IMR-90 (cell line): ENCODE data around the gene NFATC1. TPM values are rescaled to one million over a fixed set of nuclear protein-coding genes. Genes with fewer than 3 reads are reported as not detected.

Experiments
- ATAC-seq: fragments of 200-7000 bp; cut with Tn5 transposase; 2 replicates; pipeline ENCODE4 v1.9.1; 2020; ENCODE audit warnings: low read depth, mild to moderate bottlenecking, moderate library complexity
- BruUV-seq: library from RNA; stranded (reverse); fragments of 400-500 nt; replicated peaks from 2 replicates; lab custom pipeline; 2021; lab: Mats Ljungman, UMichigan
- CTCF ChIA-PET: fragments of 300-600 bp; formaldehyde crosslinking; extraction: SDS; loops from one replicate; lab custom pipeline; 2021; ENCODE audit warnings: antibody characterized with exemption; lab: Yijun Ruan, JAX
- POLR2A ChIA-PET: fragments of 300-600 bp; sonication (Branson Sonifier 250); formaldehyde crosslinking; loops from one replicate; lab custom pipeline; 2022; ENCODE audit warnings: antibody characterized with exemption; ENCODE audit not compliant: unreplicated experiment; lab: Charles Lee
- DNase-seq: peaks from one replicate; pipeline ENCODE4 v3.0.0; 2013
- H2AFZ ChIP-seq: replicated peaks from 2 replicates; pipeline ENCODE3; 2013; ENCODE audit warnings: low read length, mild to moderate bottlenecking; ENCODE audit not compliant: poor library complexity
- H2AK5ac ChIP-seq: 2 replicates; pipeline ENCODE4 v1.6.1; 2013; ENCODE audit warnings: low read depth, low read length, inconsistent platforms
- H2AK9ac ChIP-seq: replicated peaks from 2 replicates; pipeline ENCODE3; 2013; ENCODE audit warnings: mild to moderate bottlenecking, low read depth, low read length, moderate library complexity; ENCODE audit not compliant: poor library complexity
- H2BK120ac ChIP-seq: 2 replicates; pipeline ENCODE4 v1.6.1; 2013; ENCODE audit warnings: low read depth, low read length, inconsistent platforms
- H2BK15ac ChIP-seq: 3 replicates; pipeline ENCODE4 v1.6.1; 2013; ENCODE audit warnings: low read depth, low read length, inconsistent platforms
- H2BK20ac ChIP-seq: 2 replicates; pipeline ENCODE4 v1.6.1; 2013; ENCODE audit warnings: low read depth, mild to moderate bottlenecking, inconsistent platforms, low read length, moderate library complexity
- H2BK5ac ChIP-seq: 2 replicates; pipeline ENCODE4 v1.6.1; 2013; ENCODE audit warnings: mild to moderate bottlenecking, low read depth, low read length, inconsistent platforms; ENCODE audit not compliant: poor library complexity, severe bottlenecking
- H3K14ac ChIP-seq: replicated peaks from 2 replicates; pipeline ENCODE4 v1.6.1; 2013; ENCODE audit warnings: low read depth, low read length, inconsistent platforms
- H3K18ac ChIP-seq: 2 replicates; pipeline ENCODE4 v1.6.1; 2013; ENCODE audit warnings: low read depth, low read length, control low read depth
- H3K23ac ChIP-seq: 2 replicates; pipeline ENCODE4 v1.6.1; 2013; ENCODE audit warnings: low read depth, low read length, inconsistent platforms
- H3K27ac ChIP-seq: 2 replicates; pipeline ENCODE4 v1.5.1; 2013; ENCODE audit warnings: mild to moderate bottlenecking, control low read depth, low read length; ENCODE audit not compliant: insufficient read depth
- H3K27me3 ChIP-seq: 2 replicates; pipeline ENCODE4 v1.6.1; 2013; ENCODE audit warnings: low read length; ENCODE audit not compliant: control insufficient read depth, insufficient read depth
- H3K36me3 ChIP-seq: 2 replicates; pipeline ENCODE4 v1.6.1; 2013; ENCODE audit warnings: low read length, mixed read lengths; ENCODE audit not compliant: control insufficient read depth, insufficient read depth
- H3K4ac ChIP-seq: 2 replicates; pipeline ENCODE4 v1.6.1; 2013; ENCODE audit warnings: low read depth, low read length, inconsistent platforms
- H3K4me1 ChIP-seq: 2 replicates; pipeline ENCODE4 v1.6.1; 2013; ENCODE audit warnings: low read length, mixed read lengths; ENCODE audit not compliant: control insufficient read depth, insufficient read depth
- H3K4me2 ChIP-seq: 2 replicates; pipeline ENCODE4 v1.6.1; 2013; ENCODE audit warnings: low read depth, mild to moderate bottlenecking, control low read depth, low read length, moderate library complexity
- H3K4me3 ChIP-seq: 2 replicates; pipeline ENCODE4 v1.5.1; 2013; ENCODE audit warnings: low read depth, mild to moderate bottlenecking, control low read depth, low read length, moderate library complexity; ENCODE audit not compliant: insufficient read depth
- H3K56ac ChIP-seq: 2 replicates; pipeline ENCODE4 v1.6.1; 2013; ENCODE audit warnings: low read length, inconsistent platforms; ENCODE audit not compliant: insufficient read depth; ENCODE audit errors: extremely low read depth
- H3K79me1 ChIP-seq, 2 experiments: 2 replicates each; pipeline ENCODE4 v1.6.1; 2013; ENCODE audit warnings: low read length in 2 of 2, inconsistent platforms in 1 of 2, low read depth in 1 of 2
- H3K9ac ChIP-seq: 2 replicates; pipeline ENCODE4 v1.6.1; 2013; ENCODE audit warnings: low read depth, low read length, control low read depth
- H3K9me1 ChIP-seq: 2 replicates; pipeline ENCODE4 v1.6.1; 2013; ENCODE audit warnings: low read length, inconsistent platforms; ENCODE audit not compliant: insufficient read depth
- H3K9me3 ChIP-seq: 2 replicates; pipeline ENCODE4 v1.6.1; 2013; ENCODE audit warnings: low read length; ENCODE audit not compliant: control insufficient read depth, insufficient read depth
- H4K20me1 ChIP-seq: 2 replicates; pipeline ENCODE4 v1.6.1; 2013; ENCODE audit warnings: low read length, inconsistent platforms; ENCODE audit not compliant: insufficient read depth
- H4K5ac ChIP-seq: 2 replicates; pipeline ENCODE4 v1.6.1; 2013; ENCODE audit warnings: mild to moderate bottlenecking, low read depth, low read length, control low read depth
- H4K8ac ChIP-seq, 2 experiments: 2 replicates each; pipeline ENCODE4 v1.6.1; 2013; ENCODE audit warnings: low read depth in 2 of 2, low read length in 2 of 2, control low read depth in 1 of 2, inconsistent platforms in 1 of 2
- H4K91ac ChIP-seq: 2 replicates; pipeline ENCODE4 v1.6.1; 2013; ENCODE audit warnings: low read depth, low read length, inconsistent platforms; ENCODE audit not compliant: insufficient read depth
- CEBPB ChIP-seq: IDR thresholded peaks from 2 replicates; pipeline ENCODE4 v1.6.1; 2012; ENCODE audit warnings: low read depth, low read length, improper control_type of control experiment
- FOS ChIP-seq: fragments of 150-350 bp; IDR thresholded peaks from 2 replicates; pipeline ENCODE4 v1.6.1; 2016; ENCODE audit warnings: low read depth, low read length
- MAFK ChIP-seq: IDR thresholded peaks from 2 replicates; pipeline ENCODE4 v1.6.1; 2012; ENCODE audit warnings: low read depth, low read length, improper control_type of control experiment
- MAZ ChIP-seq: IDR thresholded peaks from 2 replicates; pipeline ENCODE4 v1.6.1; 2012; ENCODE audit warnings: low read depth, mild to moderate bottlenecking, low read length, improper control_type of control experiment, moderate library complexity, borderline replicate concordance
- NFE2L2 ChIP-seq: fragments of 150-350 bp; IDR thresholded peaks from 2 replicates; pipeline ENCODE4 v1.6.1; 2016; ENCODE audit warnings: low read depth, mild to moderate bottlenecking, low read length
- POLR2A ChIP-seq: IDR thresholded peaks from 2 replicates; pipeline ENCODE4 v1.6.1; 2012; ENCODE audit warnings: mild to moderate bottlenecking, low read depth, low read length
- RFX5 ChIP-seq: IDR thresholded peaks from 2 replicates; pipeline ENCODE4 v1.8.0; 2012; ENCODE audit warnings: low read depth, mild to moderate bottlenecking, low read length, moderate library complexity
- USF2 ChIP-seq: fragments of 150-350 bp; IDR thresholded peaks from 2 replicates; pipeline ENCODE4 v1.6.1; 2017; ENCODE audit warnings: mild to moderate bottlenecking, antibody characterized with exemption, low read length, low read depth
- WGBS, 2 experiments: methylation state at CpG; one replicate each; pipeline versions ENCODE4 v1.1.5 to v1.1.7; 2013; ENCODE audit warnings: missing lambda C conversion rate in 2 of 2; ENCODE audit not compliant: insufficient read length in 1 of 2; ENCODE audit errors: extremely low coverage in 2 of 2; 5-methylcytosine and 5-hydroxymethylcytosine counted together
- dilution Hi-C: fragments of 300-500 bp; cut with HindIII; formaldehyde crosslinking; loops from one replicate; pipeline ENCODE4 v1.14.3; 2018; ENCODE audit warnings: low sequenced_read_pairs; ENCODE audit not compliant: unreplicated experiment
- in situ Hi-C: fragments of 300-500 bp; cut with MboI; formaldehyde crosslinking; loops from 3 replicates; pipeline ENCODE4 v1.14.3; 2019; ENCODE audit warnings: low sequenced_read_pairs, inconsistent platforms, mixed read lengths
- intact Hi-C: fragments of 100-400 bp; cut with micrococcal nuclease; formaldehyde crosslinking; loops from 2 replicates; pipeline ENCODE4 v1.10.0; 2022
- polyA plus RNA-seq, 3 experiments: library from polyadenylated mRNA; depleted of rRNA; stranded (reverse); fragments of >200 nt; gene quantifications; 2 replicates each; pipeline ENCODE4 v1.2.3, GENCODE V29; 2012; ENCODE audit warnings: low replicate concordance in 1 of 3
- total RNA-seq: library from RNA; depleted of rRNA; stranded (reverse); fragments of >200 nt; gene quantifications from 2 replicates; pipeline ENCODE4 v1.2.3, GENCODE V29; 2012

NFATC1 gene
- total and polyA plus RNA-seq, 2 of the 4 experiments (the other 2 are of a cell fraction), result 0.36 to 1.8 TPM

- Histone ChIP-seq H3K27me3 (no peaks in the 10 kb centered on the region), H3K14ac (no peak overlapping the region), H4K5ac (no peak overlapping the region), H3K9me1 (peaks cover 5% of the 10 kb centered on the region; the same call in 1 of the 2 replicates), H3K36me3 (peaks cover 4% of the 10 kb centered on the region; the same call in 1 of the 2 replicates), H2BK15ac (no peak overlapping the region), H3K27ac (no peak overlapping the region), H4K91ac (no peak overlapping the region), H2BK20ac (no peak overlapping the region), H2AFZ (no peak overlapping the region), H3K4me2 (no peak overlapping the region), H3K9ac (no peak overlapping the region), H3K79me1 (no peaks in the 10 kb centered on the region), H2BK120ac (no peak overlapping the region), H3K56ac (no peak overlapping the region), H3K4me3 (no peak overlapping the region), H3K23ac (no peak overlapping the region), H2AK5ac (no peak overlapping the region), H2AK9ac (no peak overlapping the region), H3K9me3 (no peaks in the 10 kb centered on the region), H2BK5ac (no peak overlapping the region), H3K4ac (no peak overlapping the region), H4K8ac (no peak overlapping the region), H4K20me1 (peaks cover 5% of the 10 kb centered on the region), H3K4me1 (peaks cover 3% of the 10 kb centered on the region; the same call in 1 of the 2 replicates), H3K18ac (no peak overlapping the region)
- dilution Hi-C loops, result no loop called here
- DNase-seq (no peak), ATAC-seq (no peak)
- TF ChIP-seq MAZ (no peak), NFE2L2 (no peak), POLR2A (no peak), FOS (no peak), CEBPB (no peak), RFX5 (no peak), MAFK (no peak), USF2 (no peak)
- no TSS peak for BruUV-seq
- intact Hi-C loops, result no loop called here
- in situ Hi-C loops, result no loop called here
- ChIA-PET POLR2A (no interaction called here), CTCF (no interaction called here)
- WGBS, 2 experiments, result 95% methylated on average over 11 of the region's 25 CpGs; no CpG with 5 or more reads in 1 of the 2 experiments
These were observed 52.9 kb downstream of the NFATC1 start for GRCh38 chr18:79448621-79449020.
